Panc1 (cell line): Measurements from ENCODE around the gene ZNF579. TPM values are rescaled to one million over a fixed set of nuclear protein-coding genes. Genes with fewer than 3 reads are reported as not detected.

ENCODE experiments used
- ATAC-seq: fragments of 200-7000 bp; cut with Tn5 transposase; 2 replicates; pipeline ENCODE4 v1.9.1; 2020; ENCODE audit warnings: mild to moderate bottlenecking, moderate library complexity
- BruUV-seq: library from RNA; stranded (reverse); fragments of 400-500 nt; replicated peaks from 2 replicates; lab custom pipeline; 2021; lab: Mats Ljungman, UMichigan
- CTCF ChIA-PET: fragments of 300-600 bp; sonication (Branson Sonifier 250); formaldehyde crosslinking; loops from one replicate; lab custom pipeline; 2022; ENCODE audit warnings: antibody characterized with exemption; lab: Charles Lee
- POLR2A ChIA-PET: fragments of 300-600 bp; sonication (Branson Sonifier 250); formaldehyde crosslinking; loops from one replicate; lab custom pipeline; 2022; ENCODE audit warnings: antibody characterized with exemption; lab: Charles Lee
- DNase-seq: peaks from one replicate; pipeline ENCODE4 v3.0.0-alpha.2; 2010; ENCODE audit warnings: low read depth, low spot score
- H3K27ac ChIP-seq: 2 replicates; pipeline ENCODE4 v1.5.1; 2011; ENCODE audit warnings: mild to moderate bottlenecking, low read length, inconsistent platforms
- H3K27me3 ChIP-seq: fragments of 200-500 bp; sonication (Bioruptor generic); 2 replicates; pipeline ENCODE4 v1.6.0; 2014; ENCODE audit warnings: low read length, inconsistent platforms; ENCODE audit not compliant: control insufficient read depth, insufficient read depth
- H3K36me3 ChIP-seq: fragments of 200-500 bp; sonication (Bioruptor generic); 2 replicates; pipeline ENCODE4 v1.5.1; 2014; ENCODE audit warnings: inconsistent platforms, mild to moderate bottlenecking, low read length, moderate library complexity; ENCODE audit not compliant: control insufficient read depth, insufficient read depth
- H3K4me1 ChIP-seq: 2 replicates; pipeline ENCODE4 v1.5.1; 2011; ENCODE audit warnings: inconsistent platforms, mild to moderate bottlenecking, low read length, moderate library complexity; ENCODE audit not compliant: control insufficient read depth, insufficient read depth
- H3K4me3 ChIP-seq, 2 experiments: 2 replicates each; pipeline ENCODE4 v1.5.1; 2011 to 2012; ENCODE audit warnings: low read depth in 2 of 2, low read length in 2 of 2, mild to moderate bottlenecking in 2 of 2, inconsistent platforms in 1 of 2, moderate library complexity in 1 of 2
- H3K9me3 ChIP-seq: fragments of 200-500 bp; sonication (Bioruptor generic); 2 replicates; pipeline ENCODE4 v1.5.1; 2014; ENCODE audit warnings: low read depth, mild to moderate bottlenecking, inconsistent platforms, low read length, moderate library complexity; ENCODE audit not compliant: control insufficient read depth, insufficient read depth
- POLR2AphosphoS5 ChIP-seq: IDR thresholded peaks from 2 replicates; pipeline ENCODE4 v1.6.1; 2012; ENCODE audit warnings: mild to moderate bottlenecking, low read depth, low read length, moderate library complexity
- SIN3A ChIP-seq: IDR thresholded peaks from 2 replicates; pipeline ENCODE4 v1.6.1; 2012; ENCODE audit warnings: low read depth, mild to moderate bottlenecking, low read length, moderate library complexity, borderline replicate concordance; ENCODE audit not compliant: insufficient read depth
- TCF7L2 ChIP-seq: IDR thresholded peaks from 2 replicates; pipeline ENCODE4 v1.6.1; 2011; ENCODE audit warnings: mild to moderate bottlenecking, low read depth, low read length, inconsistent platforms
- in situ Hi-C: cut with HindIII; loops from 2 replicates; pipeline ENCODE4 v1.10.0; 2016; ENCODE audit warnings: low sequenced_read_pairs, low pct_unique_long_range_greater_than_20kb
- intact Hi-C: fragments of 100-400 bp; cut with micrococcal nuclease; formaldehyde crosslinking; loops from one replicate; pipeline ENCODE4 v1.10.0; 2022; ENCODE audit not compliant: unreplicated experiment
- total RNA-seq: library from RNA; stranded (reverse); gene quantifications from one replicate; pipeline ENCODE4 v1.2.1, GENCODE V29; 2021; ENCODE audit not compliant: unreplicated experiment
- TF ChIP-seq, protein P1 (sequence below): fragments of 450-650 bp; IDR thresholded peaks from 2 replicates; pipeline ENCODE4 v1.5.1; 2017; ENCODE audit warnings: mild to moderate bottlenecking
- TF ChIP-seq, protein P2 (sequence below), 2 experiments: IDR thresholded peaks; 2 replicates each; pipeline ENCODE4 v1.6.1; 2011 to 2012; ENCODE audit warnings: low read depth in 2 of 2, control low read depth in 1 of 2, low read length in 1 of 2, mild to moderate bottlenecking in 1 of 2, moderate library complexity in 1 of 2; ENCODE audit not compliant: insufficient read depth in 1 of 2

The ZNF579 gene
- total RNA-seq, 1 experiment from 2014 or later = 39.5 TPM

DNA sequence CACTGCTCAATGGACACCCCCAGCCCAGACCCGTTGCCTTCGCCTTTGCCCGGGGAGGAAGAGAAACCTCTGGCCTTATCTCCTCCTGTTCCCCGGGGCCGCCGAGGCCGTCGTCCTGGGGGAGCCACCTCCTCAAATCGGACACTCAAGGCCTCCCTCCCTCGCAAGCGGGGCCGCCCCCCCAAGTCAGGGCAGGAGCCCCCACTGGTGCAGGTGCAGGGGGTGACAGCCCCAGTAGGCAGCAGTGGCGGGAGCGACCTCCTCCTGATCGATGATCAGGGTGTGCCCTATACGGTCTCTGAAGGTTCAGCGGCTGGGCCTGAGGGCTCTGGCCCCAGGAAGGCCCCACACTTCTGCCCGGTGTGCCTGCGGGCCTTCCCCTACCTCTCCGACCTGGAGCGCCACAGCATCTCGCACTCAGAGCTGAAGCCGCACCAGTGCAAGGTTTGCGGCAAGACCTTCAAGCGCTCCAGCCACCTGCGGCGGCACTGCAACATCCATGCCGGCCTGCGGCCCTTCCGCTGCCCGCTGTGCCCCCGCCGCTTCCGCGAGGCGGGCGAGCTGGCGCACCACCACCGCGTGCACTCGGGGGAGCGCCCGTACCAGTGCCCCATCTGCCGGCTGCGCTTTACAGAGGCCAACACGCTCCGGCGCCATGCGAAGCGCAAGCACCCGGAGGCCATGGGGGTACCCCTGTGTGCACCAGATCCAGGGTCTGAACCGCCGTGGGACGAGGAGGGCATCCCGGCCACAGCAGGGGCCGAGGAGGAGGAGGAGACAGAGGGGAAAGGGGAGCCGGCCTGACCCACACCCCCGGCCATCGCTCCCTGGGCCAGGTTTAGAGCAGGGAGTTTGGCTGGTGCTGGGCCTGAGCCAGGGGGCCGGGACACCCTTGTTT lies 21.7 kb upstream of the ZNF579 start:
- ATAC-seq = no peak
- Histone ChIP-seq H3K27ac (no peak overlapping the region), H3K9me3 (no peaks in the 10 kb centered on the region), H3K36me3 (no peaks in the 10 kb centered on the region), H3K27me3 (no peaks in the 10 kb centered on the region), H3K4me3 (no peak overlapping the region), H3K4me1 (peaks cover 21% of the 10 kb centered on the region)
- ChIA-PET POLR2A (no interaction called here), CTCF (no interaction called here)
- intact Hi-C loops = no loop called here
- in situ Hi-C loops = no loop called here
- TF ChIP-seq SIN3A = no peak
- TF ChIP-seq, protein P1, sequence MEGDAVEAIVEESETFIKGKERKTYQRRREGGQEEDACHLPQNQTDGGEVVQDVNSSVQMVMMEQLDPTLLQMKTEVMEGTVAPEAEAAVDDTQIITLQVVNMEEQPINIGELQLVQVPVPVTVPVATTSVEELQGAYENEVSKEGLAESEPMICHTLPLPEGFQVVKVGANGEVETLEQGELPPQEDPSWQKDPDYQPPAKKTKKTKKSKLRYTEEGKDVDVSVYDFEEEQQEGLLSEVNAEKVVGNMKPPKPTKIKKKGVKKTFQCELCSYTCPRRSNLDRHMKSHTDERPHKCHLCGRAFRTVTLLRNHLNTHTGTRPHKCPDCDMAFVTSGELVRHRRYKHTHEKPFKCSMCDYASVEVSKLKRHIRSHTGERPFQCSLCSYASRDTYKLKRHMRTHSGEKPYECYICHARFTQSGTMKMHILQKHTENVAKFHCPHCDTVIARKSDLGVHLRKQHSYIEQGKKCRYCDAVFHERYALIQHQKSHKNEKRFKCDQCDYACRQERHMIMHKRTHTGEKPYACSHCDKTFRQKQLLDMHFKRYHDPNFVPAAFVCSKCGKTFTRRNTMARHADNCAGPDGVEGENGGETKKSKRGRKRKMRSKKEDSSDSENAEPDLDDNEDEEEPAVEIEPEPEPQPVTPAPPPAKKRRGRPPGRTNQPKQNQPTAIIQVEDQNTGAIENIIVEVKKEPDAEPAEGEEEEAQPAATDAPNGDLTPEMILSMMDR = no peak
- no peak for TF ChIP-seq POLR2AphosphoS5
- TF ChIP-seq TCF7L2 = no peak
- TF ChIP-seq, protein P2, sequence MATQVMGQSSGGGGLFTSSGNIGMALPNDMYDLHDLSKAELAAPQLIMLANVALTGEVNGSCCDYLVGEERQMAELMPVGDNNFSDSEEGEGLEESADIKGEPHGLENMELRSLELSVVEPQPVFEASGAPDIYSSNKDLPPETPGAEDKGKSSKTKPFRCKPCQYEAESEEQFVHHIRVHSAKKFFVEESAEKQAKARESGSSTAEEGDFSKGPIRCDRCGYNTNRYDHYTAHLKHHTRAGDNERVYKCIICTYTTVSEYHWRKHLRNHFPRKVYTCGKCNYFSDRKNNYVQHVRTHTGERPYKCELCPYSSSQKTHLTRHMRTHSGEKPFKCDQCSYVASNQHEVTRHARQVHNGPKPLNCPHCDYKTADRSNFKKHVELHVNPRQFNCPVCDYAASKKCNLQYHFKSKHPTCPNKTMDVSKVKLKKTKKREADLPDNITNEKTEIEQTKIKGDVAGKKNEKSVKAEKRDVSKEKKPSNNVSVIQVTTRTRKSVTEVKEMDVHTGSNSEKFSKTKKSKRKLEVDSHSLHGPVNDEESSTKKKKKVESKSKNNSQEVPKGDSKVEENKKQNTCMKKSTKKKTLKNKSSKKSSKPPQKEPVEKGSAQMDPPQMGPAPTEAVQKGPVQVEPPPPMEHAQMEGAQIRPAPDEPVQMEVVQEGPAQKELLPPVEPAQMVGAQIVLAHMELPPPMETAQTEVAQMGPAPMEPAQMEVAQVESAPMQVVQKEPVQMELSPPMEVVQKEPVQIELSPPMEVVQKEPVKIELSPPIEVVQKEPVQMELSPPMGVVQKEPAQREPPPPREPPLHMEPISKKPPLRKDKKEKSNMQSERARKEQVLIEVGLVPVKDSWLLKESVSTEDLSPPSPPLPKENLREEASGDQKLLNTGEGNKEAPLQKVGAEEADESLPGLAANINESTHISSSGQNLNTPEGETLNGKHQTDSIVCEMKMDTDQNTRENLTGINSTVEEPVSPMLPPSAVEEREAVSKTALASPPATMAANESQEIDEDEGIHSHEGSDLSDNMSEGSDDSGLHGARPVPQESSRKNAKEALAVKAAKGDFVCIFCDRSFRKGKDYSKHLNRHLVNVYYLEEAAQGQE (IDR thresholded peaks at IDR 0.05; ENCODE audit: insufficient read depth in 1 of 2, low read depth in 2 of 2, low read length in 1 of 2) = no peak
- DNase-seq = no peak
- BruUV-seq = no TSS peak

DNA sequence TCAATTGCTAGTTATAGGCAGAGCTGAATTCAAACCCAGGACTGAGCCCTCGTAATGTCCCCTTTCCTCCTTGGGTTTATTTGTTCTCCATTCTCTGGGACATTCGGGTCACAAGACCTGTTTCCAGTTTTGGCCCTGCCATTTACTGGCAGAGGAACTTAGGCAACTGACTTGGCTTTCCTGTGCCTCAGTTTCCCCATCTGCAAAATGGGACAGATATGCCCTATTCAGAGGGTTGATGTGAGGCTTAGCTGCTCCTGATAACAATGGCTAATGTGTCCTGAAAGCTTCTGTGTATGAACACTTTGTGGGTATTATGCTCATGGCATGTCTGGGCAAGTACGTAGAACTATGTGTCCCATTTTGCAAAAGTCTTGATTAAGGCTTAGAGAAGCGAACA lies 20.4 kb upstream of the ZNF579 start:
- H3K27ac ChIP-seq = peak overlapping the region; percentile 81
- H3K4me1 ChIP-seq = peaks cover 14% of the 10 kb centered on the region
- DNase-seq (no peak), ATAC-seq (no peak)
- peak overlapping the region; percentile 64 to 79 for H3K4me3 ChIP-seq
- no peaks in the 10 kb centered on the region; the same call in 1 of the 2 replicates for H3K36me3 ChIP-seq
- TF ChIP-seq TCF7L2 (no peak), POLR2AphosphoS5 (no peak), SIN3A (no peak)
- TF ChIP-seq, protein P1 = no peak
- TF ChIP-seq, protein P2 (IDR thresholded peaks at IDR 0.05; ENCODE audit: insufficient read depth in 1 of 2, low read depth in 2 of 2, low read length in 1 of 2) = no peak
- TSS peak; percentile 63 for BruUV-seq
- CTCF ChIA-PET = no interaction called here
- POLR2A ChIA-PET = no interaction called here
- H3K9me3 ChIP-seq = no peaks in the 10 kb centered on the region
- intact Hi-C loops = no loop called here
- in situ Hi-C loops = no loop called here
- no peaks in the 10 kb centered on the region for H3K27me3 ChIP-seq
